ENCODE results near the gene ZNF75A.

ZNF75A gene

GRCh38 chr16:3289998-3290673, 15.2 kb upstream of the ZNF75A start:
- no peak for DNase-seq

- DNase-seq, result no peak
Observed at GRCh38 chr16:3292604-3293003, 12.7 kb upstream of the ZNF75A start.

GRCh38 chr16:3295209-3295608, 10.1 kb upstream of the ZNF75A start:
- no peak for DNase-seq

- no peak for DNase-seq
Observed at GRCh38 chr16:3295783-3296182, 9.5 kb upstream of the ZNF75A start.

GRCh38 chr16:3304370-3304769, 927 bp upstream of the ZNF75A start:
- DNase-seq, result no peak

GRCh38 chr16:3306078-3306477, 781 bp downstream of the ZNF75A start:
- no peak for DNase-seq

GRCh38 chr16:3311496-3311895, 6.2 kb downstream of the ZNF75A start:
- no peak for DNase-seq

GRCh38 chr16:3317315-3317999, 12.2 kb downstream of the ZNF75A start:
- DNase-seq, result no peak

GRCh38 chr16:3321816-3322215, 16.5 kb downstream of the ZNF75A start:
- DNase-seq, result no peak

- no peak for DNase-seq
Observed at GRCh38 chr16:3327514-3327913, 22.2 kb downstream of the ZNF75A start.

GRCh38 chr16:3328104-3328503, 22.8 kb downstream of the ZNF75A start:
- DNase-seq, result no peak

GRCh38 chr16:3328643-3329042, 23.3 kb downstream of the ZNF75A start:
- DNase-seq, result no peak

- DNase-seq, result no peak
Observed at GRCh38 chr16:3346041-3346440, 40.7 kb downstream of the ZNF75A start.

GRCh38 chr16:3347586-3347985, 42.3 kb downstream of the ZNF75A start:
- no peak for DNase-seq

- no peak for DNase-seq
Observed at GRCh38 chr16:3348547-3349167, 43.4 kb downstream of the ZNF75A start.

GRCh38 chr16:3349175-3349574, 43.9 kb downstream of the ZNF75A start:
- no peak for DNase-seq

GRCh38 chr16:3355589-3355988, 50.3 kb downstream of the ZNF75A start, which contains the start of gene OR2C1:
Gene OR2C1 (plus strand): TSS chr16:3355889. CDS start chr16:3355941, 52 bp downstream.
- DNase-seq, result no peak

- DNase-seq, result no peak
Observed at GRCh38 chr16:3356118-3356517, 50.8 kb downstream of the ZNF75A start.

GRCh38 chr16:3358871-3359270, 53.6 kb downstream of the ZNF75A start:
- no peak for DNase-seq

- no peak for DNase-seq
Observed at GRCh38 chr16:3362931-3363330, 57.6 kb downstream of the ZNF75A start.

GRCh38 chr16:3363793-3364192, 58.5 kb downstream of the ZNF75A start:
- DNase-seq, result no peak

GRCh38 chr16:3364774-3365427, 59.6 kb downstream of the ZNF75A start:
- DNase-seq, result peak; percentile 74

Measured in activated effector memory CD4-positive, alpha-beta T cell treated with Interleukin-2 at 50 U/mL for 16 hours (primary cell).